GM19351 (cell line): ENCODE measurements around the gene MAP4K3.
A peak's percentile ranks its signal among the peaks of the same experiment; 100 is the strongest.

Experiments
- ATAC-seq: cut with Tn5 transposase; IDR thresholded peaks from one replicate; pipeline ENCODE4 v1.9.1; 2021; ENCODE audit warnings: mild to moderate bottlenecking, moderate library complexity; ENCODE audit not compliant: unreplicated experiment

Gene MAP4K3

GRCh38 chr2:39308778-39309177, 128.3 kb downstream of the MAP4K3 start:
- no peak for ATAC-seq

- no peak for ATAC-seq
Observed at GRCh38 chr2:39306626-39307025, 130.5 kb downstream of the MAP4K3 start.

- ATAC-seq = no peak
Observed at GRCh38 chr2:39304729-39305128, 132.4 kb downstream of the MAP4K3 start.

- no peak for ATAC-seq
Observed at GRCh38 chr2:39304200-39304599, 132.9 kb downstream of the MAP4K3 start.

GRCh38 chr2:39301352-39301751, 135.7 kb downstream of the MAP4K3 start:
- no peak for ATAC-seq

- no peak for ATAC-seq
Observed at GRCh38 chr2:39300044-39300978, 136.8 kb downstream of the MAP4K3 start.

GRCh38 chr2:39290433-39290832, 146.7 kb downstream of the MAP4K3 start:
- ATAC-seq = no peak

GRCh38 chr2:39289609-39290008, 147.5 kb downstream of the MAP4K3 start:
- no peak for ATAC-seq

- no peak for ATAC-seq
Observed at GRCh38 chr2:39283561-39283960, 153.5 kb downstream of the MAP4K3 start.

- no peak for ATAC-seq
Observed at GRCh38 chr2:39281391-39281790, 155.7 kb downstream of the MAP4K3 start.

- no peak for ATAC-seq
Observed at GRCh38 chr2:39275016-39275415, 162.1 kb downstream of the MAP4K3 start.

- no peak for ATAC-seq
Observed at GRCh38 chr2:39269941-39270340, 167.1 kb downstream of the MAP4K3 start.

GRCh38 chr2:39266916-39267434, 170.1 kb downstream of the MAP4K3 start:
- ATAC-seq = no peak

- ATAC-seq = peak; percentile 81
Observed at GRCh38 chr2:39266139-39266805, 170.8 kb downstream of the MAP4K3 start.

GRCh38 chr2:39265315-39265714, 171.8 kb downstream of the MAP4K3 start:
- no peak for ATAC-seq

GRCh38 chr2:39264733-39265132, 172.4 kb downstream of the MAP4K3 start:
- ATAC-seq = peak; percentile 72

GRCh38 chr2:39260087-39260486, 177.0 kb downstream of the MAP4K3 start:
- ATAC-seq = no peak

- ATAC-seq = no peak
Observed at GRCh38 chr2:39256040-39256439, 181.0 kb downstream of the MAP4K3 start.

GRCh38 chr2:39252888-39253518, 184.1 kb downstream of the MAP4K3 start:
- ATAC-seq = no peak

- no peak for ATAC-seq
Observed at GRCh38 chr2:39247512-39248043, 189.5 kb downstream of the MAP4K3 start.

GRCh38 chr2:39246382-39246980, 190.6 kb downstream of the MAP4K3 start:
- no peak for ATAC-seq
